ENCODE data around the gene HES4. TPM values are rescaled to one million over a fixed set of nuclear protein-coding genes. Genes with fewer than 3 reads are reported as not detected.

HES4 gene
- total and polyA plus RNA-seq, 2 of the 13 experiments (the other 11 are each of a cell fraction or from before 2014, with no cell fraction given), result 8.8 to 10.6 TPM

GRCh38 chr1:960363-961131, 39.4 kb downstream of the HES4 start, which contains the start of gene KLHL17:
KLHL17 (plus strand) TSS chr1:960584; CDS start chr1:960694, 110 bp downstream.
- DNase-seq (ENCODE audit: low spot score) (peak; percentile 32), ATAC-seq (peak; percentile 69), FAIRE-seq (no peak)
- in situ Hi-C loops (cut with HindIII; ENCODE audit: extremely low pct_ligation_motif_present, low pct_unique_long_range_greater_than_20kb), result no loop called here
- BruUV-seq (replicated peaks), result no TSS peak
- H3K36me3 ChIP-seq (replicated peaks in 1 of 2; ENCODE audit: control insufficient read depth in 1 of 2, insufficient read depth in 2 of 2, low read length in 2 of 2), result peaks cover 9 to 24% of the 10 kb centered on the region in 2 experiments
- H3K4me2 ChIP-seq (ENCODE audit: low read depth, low read length), result peak within 1 kb of the TSS; percentile 88
- peaks cover 18% of the 10 kb centered on the region for H3K4me1 ChIP-seq (ENCODE audit: insufficient read depth, low read length)
- no peak within 1 kb of the TSS for H2AFZ ChIP-seq (ENCODE audit: low read length)
- peaks cover 21% of the 10 kb centered on the region for H3K79me2 ChIP-seq (ENCODE audit: insufficient read depth, low read length)
- intact Hi-C loops (cut with micrococcal nuclease; ENCODE audit: unreplicated experiment), result no loop called here
- H3K9me3 ChIP-seq (ENCODE audit: low read length), result no peaks in the 10 kb centered on the region
- 1% methylated on average over 14 of the region's 109 CpGs for WGBS (ENCODE audit: low lambda C conversion rate)
- ChIA-PET CTCF (ENCODE audit: low intra/inter-chr PET ratio, low total read pairs) (no interaction called here), POLR2A (no interaction called here)
- peak within 1 kb of the TSS; percentile 83 to 100 (median 99) for H3K4me3 ChIP-seq (replicated peaks in 1 of 3; ENCODE audit: insufficient read depth in 1 of 3, low read depth in 2 of 3, low read length in 3 of 3)
- peaks cover 13% of the 10 kb centered on the region for H4K20me1 ChIP-seq (ENCODE audit: insufficient read depth, low read length)
- no peak within 1 kb of the TSS for H3K27ac ChIP-seq (ENCODE audit: extremely low read length, insufficient read depth, low read length)
- peak within 1 kb of the TSS; percentile 75 for H3K9ac ChIP-seq (ENCODE audit: insufficient read depth, low read depth, low read length)
- peaks cover 0 to 4% of the 10 kb centered on the region in 2 experiments; a peak in 1 of 5 replicates for H3K27me3 ChIP-seq (ENCODE audit: control insufficient read depth in 1 of 2, insufficient read depth in 2 of 2, low read length in 2 of 2)
- no peak for TF ChIP-seq RARG (CRISPR knock-in tag; IDR thresholded peaks at IDR 0.05; ENCODE audit: low read depth)
- no peak for TF ChIP-seq IRF1 (CRISPR knock-in tag; IDR thresholded peaks at IDR 0.05; ENCODE audit: low read depth)
- TF ChIP-seq GPN1 (CRISPR knock-in tag; IDR thresholded peaks at IDR 0.05; ENCODE audit: borderline replicate concordance), result no peak
- TF ChIP-seq RFXANK (CRISPR knock-in tag; IDR thresholded peaks at IDR 0.05), result no peak
- no peak for TF ChIP-seq ZNF766 (CRISPR knock-in tag; IDR thresholded peaks at IDR 0.05; ENCODE audit: borderline replicate concordance)
- no peak for TF ChIP-seq TCF7 (IDR thresholded peaks at IDR 0.05; ENCODE audit: low read depth)
- TF ChIP-seq SSRP1 (CRISPR knock-in tag; IDR thresholded peaks at IDR 0.05), result no peak
- peak; percentile 70; the same call in 1 of the 2 replicates for TF ChIP-seq ZNF574 (CRISPR knock-in tag; IDR thresholded peaks at IDR 0.05)
- TF ChIP-seq HOXD1 (CRISPR knock-in tag; IDR thresholded peaks at IDR 0.05), result no peak
- TF ChIP-seq ZNF264 (CRISPR knock-in tag; IDR thresholded peaks at IDR 0.05), result no peak
- no peak for TF ChIP-seq DRAP1 (CRISPR knock-in tag; IDR thresholded peaks at IDR 0.05)
- peak; percentile 54 for TF ChIP-seq HOXA3 (CRISPR knock-in tag; IDR thresholded peaks at IDR 0.05)
- no peak for TF ChIP-seq ZNF567 (CRISPR knock-in tag; IDR thresholded peaks at IDR 0.05; ENCODE audit: borderline replicate concordance)
- 0 out of 2 replicates have a peak, but pooled peaks have one; percentile 21 for TF ChIP-seq ZBTB7B (CRISPR knock-in tag; IDR thresholded peaks at IDR 0.05)
- TF ChIP-seq TARDBP (CRISPR knock-in tag; IDR thresholded peaks at IDR 0.05), result no peak
- TF ChIP-seq MIER2 (CRISPR knock-in tag; IDR thresholded peaks at IDR 0.05), result no peak
- no peak for TF ChIP-seq GATAD2A (CRISPR knock-in tag; IDR thresholded peaks at IDR 0.05)
- TF ChIP-seq ZFX (CRISPR knock-in tag; IDR thresholded peaks at IDR 0.05; ENCODE audit: low read depth), result peak; percentile 54
- no peak for TF ChIP-seq GFI1 (CRISPR knock-in tag; IDR thresholded peaks at IDR 0.05; ENCODE audit: borderline replicate concordance)
- no peak for TF ChIP-seq E2F1 (CRISPR knock-in tag; IDR thresholded peaks at IDR 0.05)

Data from HepG2 (cell line).